GM06990 (cell line): ENCODE measurements around the gene SMIM44.

Experiments
- DNase-seq: peaks from one replicate; pipeline ENCODE4 v3.0.0-alpha.2; 2011; ENCODE audit not compliant: insufficient read length; ENCODE audit errors: extremely low read depth
- H3K27me3 ChIP-seq: replicated peaks from 2 replicates; pipeline ENCODE4 v1.6.0; 2011; ENCODE audit warnings: low read length; ENCODE audit not compliant: control insufficient read depth, insufficient read depth
- H3K36me3 ChIP-seq: 2 replicates; pipeline ENCODE4 v1.5.1; 2011; ENCODE audit warnings: low read length; ENCODE audit not compliant: control insufficient read depth, insufficient read depth
- H3K4me3 ChIP-seq: replicated peaks from 2 replicates; pipeline ENCODE4 v1.5.1; 2011; ENCODE audit warnings: low read depth, mild to moderate bottlenecking, control low read depth, low read length
- TF ChIP-seq, protein P1 (sequence below): IDR thresholded peaks from 2 replicates; pipeline ENCODE4 v1.5.1; 2011; ENCODE audit warnings: low read length, control low read depth, mild to moderate bottlenecking, inconsistent platforms; ENCODE audit not compliant: insufficient read depth, poor library complexity, severe bottlenecking

Gene SMIM44

DNA sequence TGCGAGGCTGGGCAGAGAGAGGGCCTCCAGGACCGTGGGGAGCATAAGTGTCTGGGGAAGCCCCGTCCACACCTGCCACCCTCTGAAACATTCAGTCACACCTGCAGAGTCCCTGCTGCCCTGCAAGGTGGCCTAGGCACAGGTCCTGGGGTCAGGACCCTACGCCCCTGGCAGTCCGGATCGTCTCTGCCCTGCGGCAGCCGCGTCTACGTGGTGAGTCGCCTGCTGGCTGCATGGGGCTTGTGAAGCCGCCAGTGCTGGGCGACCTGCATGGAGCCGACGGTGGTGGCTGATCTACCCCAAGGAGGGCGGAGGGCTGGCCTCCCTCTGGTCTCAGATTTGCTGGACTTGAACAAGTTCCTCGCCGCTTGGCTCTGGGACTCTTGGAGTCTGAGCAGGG lies 35.9 kb upstream of the SMIM44 start:
- peaks cover 7% of the 10 kb centered on the region for H3K36me3 ChIP-seq
- no peak overlapping the region for H3K4me3 ChIP-seq
- TF ChIP-seq, protein P1, sequence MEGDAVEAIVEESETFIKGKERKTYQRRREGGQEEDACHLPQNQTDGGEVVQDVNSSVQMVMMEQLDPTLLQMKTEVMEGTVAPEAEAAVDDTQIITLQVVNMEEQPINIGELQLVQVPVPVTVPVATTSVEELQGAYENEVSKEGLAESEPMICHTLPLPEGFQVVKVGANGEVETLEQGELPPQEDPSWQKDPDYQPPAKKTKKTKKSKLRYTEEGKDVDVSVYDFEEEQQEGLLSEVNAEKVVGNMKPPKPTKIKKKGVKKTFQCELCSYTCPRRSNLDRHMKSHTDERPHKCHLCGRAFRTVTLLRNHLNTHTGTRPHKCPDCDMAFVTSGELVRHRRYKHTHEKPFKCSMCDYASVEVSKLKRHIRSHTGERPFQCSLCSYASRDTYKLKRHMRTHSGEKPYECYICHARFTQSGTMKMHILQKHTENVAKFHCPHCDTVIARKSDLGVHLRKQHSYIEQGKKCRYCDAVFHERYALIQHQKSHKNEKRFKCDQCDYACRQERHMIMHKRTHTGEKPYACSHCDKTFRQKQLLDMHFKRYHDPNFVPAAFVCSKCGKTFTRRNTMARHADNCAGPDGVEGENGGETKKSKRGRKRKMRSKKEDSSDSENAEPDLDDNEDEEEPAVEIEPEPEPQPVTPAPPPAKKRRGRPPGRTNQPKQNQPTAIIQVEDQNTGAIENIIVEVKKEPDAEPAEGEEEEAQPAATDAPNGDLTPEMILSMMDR: no peak
- DNase-seq: no peak
- H3K27me3 ChIP-seq: no peaks in the 10 kb centered on the region

DNA sequence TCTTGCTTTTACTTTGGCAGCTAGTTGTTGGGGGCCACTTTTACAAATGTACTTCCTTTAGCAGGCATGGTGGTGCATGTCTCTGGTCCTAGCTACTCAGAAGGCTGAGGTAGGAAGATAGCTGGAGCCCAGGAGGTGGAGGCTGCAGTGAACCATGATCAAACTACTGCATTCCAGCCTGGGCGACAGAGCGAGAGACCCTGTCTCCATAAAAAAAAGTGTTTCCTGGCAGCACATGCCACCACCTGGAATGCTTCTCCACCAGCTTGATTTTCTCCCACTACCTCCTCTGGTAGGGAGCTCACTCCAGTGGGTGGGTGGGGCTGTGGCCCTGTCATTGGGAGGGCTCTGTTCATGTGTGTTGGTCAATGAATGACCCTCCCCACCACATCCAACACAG lies 35.4 kb upstream of the SMIM44 start:
- H3K36me3 ChIP-seq: peaks cover 5% of the 10 kb centered on the region
- no peak overlapping the region for H3K4me3 ChIP-seq
- TF ChIP-seq, protein P1: no peak
- no peaks in the 10 kb centered on the region for H3K27me3 ChIP-seq
- no peak for DNase-seq

DNA sequence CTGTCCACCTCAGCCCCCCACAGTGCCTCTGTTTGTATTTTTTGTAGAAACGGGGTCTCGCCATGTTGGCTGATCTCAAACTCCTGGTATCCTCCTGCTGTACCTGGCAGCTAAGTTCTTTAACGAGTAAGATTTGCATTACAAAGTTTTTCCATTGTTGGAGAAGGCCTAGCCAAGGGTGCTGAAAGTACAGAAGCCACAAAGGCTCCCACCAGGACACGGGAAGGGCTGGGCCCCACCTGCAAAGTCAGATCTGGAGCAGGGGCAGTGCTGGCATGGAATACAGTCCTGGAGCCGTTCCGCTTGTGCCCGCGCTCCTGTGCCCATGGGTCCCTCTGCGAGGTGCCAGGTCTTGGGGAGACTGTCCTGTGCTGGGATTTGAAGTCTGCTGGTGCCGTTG lies 35.0 kb upstream of the SMIM44 start:
- H3K4me3 ChIP-seq: no peak overlapping the region
- TF ChIP-seq, protein P1: no peak
- H3K27me3 ChIP-seq: no peaks in the 10 kb centered on the region
- no peak for DNase-seq
- H3K36me3 ChIP-seq: peaks cover 2% of the 10 kb centered on the region

DNA sequence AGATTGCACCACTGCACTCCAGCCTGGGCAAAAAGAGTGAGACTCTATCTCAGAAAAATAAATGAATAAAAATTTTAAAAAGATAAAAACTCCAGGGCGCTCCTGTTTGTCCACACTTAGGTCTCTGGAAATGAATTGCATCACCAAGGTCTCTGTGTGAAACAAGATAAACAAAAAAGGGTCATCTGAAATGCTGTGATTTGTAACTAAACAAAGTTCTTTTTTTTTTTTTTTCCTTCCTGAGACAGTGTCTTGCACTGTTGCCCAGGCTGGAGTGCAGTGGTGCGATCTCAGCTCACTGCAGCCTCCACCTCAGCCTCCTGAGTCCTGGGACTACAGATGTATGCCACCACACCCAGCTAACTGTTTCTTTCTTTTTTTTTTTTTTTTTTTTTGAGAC lies 34.4 kb upstream of the SMIM44 start:
- Histone ChIP-seq H3K27me3 (no peaks in the 10 kb centered on the region), H3K36me3 (peaks cover 2% of the 10 kb centered on the region), H3K4me3 (no peak overlapping the region)
- no peak for DNase-seq
- TF ChIP-seq, protein P1: no peak

DNA sequence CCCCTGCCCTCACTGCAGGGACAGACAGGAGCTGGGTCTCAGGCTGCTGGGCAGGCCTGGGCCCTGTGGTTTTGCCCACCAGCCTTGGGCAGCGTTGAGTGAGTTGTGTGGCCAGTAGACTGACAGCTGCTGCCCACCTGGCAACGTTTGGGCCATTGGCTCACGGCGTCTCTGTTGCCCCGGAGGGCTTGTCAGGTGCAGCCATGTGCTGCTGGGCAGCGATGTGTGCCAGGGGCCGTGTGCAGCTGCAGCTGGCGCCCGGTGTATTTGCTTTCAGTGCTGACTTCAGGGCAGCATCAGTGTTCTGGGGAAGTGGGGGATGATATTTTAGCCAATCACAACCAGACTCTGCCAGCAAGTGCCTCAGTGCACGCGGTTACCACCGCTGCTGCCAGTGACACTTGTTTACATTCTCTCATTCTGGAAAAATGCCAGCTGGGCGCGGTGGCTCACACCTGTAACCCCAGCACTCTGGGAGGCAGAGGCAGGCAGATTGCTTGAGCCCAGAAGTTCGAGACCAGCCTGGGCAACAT lies 33.5 kb upstream of the SMIM44 start:
- Histone ChIP-seq H3K36me3 (peaks cover 2% of the 10 kb centered on the region), H3K4me3 (no peak overlapping the region), H3K27me3 (no peaks in the 10 kb centered on the region)
- TF ChIP-seq, protein P1: no peak
- peak; percentile 56 for DNase-seq

DNA sequence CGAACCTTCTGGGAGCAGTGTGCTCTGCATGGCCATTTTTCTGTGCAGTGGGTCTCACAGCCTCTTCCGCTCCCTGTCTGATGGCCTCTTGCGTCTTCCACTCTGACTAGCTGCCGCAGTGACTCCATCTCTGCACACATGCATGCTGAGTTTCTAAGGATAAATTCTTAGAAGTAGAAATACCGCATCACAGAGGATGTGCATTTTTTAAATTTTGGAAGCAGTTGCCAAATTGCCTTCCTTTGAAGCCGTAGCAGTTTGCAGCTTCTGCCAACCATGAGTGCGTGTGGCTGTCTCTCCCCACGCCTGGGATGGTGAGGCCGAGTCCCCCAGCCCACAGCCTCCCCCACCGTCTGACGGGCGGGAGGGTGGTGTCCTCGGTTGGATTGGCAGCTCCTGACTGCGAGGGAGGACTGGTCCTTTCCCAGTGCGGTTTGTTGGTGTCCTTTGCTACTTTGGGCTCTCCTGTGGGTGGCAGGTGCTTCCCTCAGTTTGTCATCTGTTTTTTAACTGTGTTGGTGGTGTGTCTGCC lies 32.7 kb upstream of the SMIM44 start:
- Histone ChIP-seq H3K36me3 (peaks cover 2% of the 10 kb centered on the region), H3K27me3 (no peaks in the 10 kb centered on the region), H3K4me3 (no peak overlapping the region)
- TF ChIP-seq, protein P1: no peak
- DNase-seq: no peak
